Measurements from ENCODE around the gene AGER. TPM values are rescaled to one million over a fixed set of nuclear protein-coding genes. Genes with fewer than 3 reads are reported as not detected.

Gene AGER
- total and polyA plus RNA-seq, 9 of the 15 experiments (the other 6 are each of a cell fraction or from before 2014, with no cell fraction given): 1.2 to 11.5 (median 4.1) TPM

DNA sequence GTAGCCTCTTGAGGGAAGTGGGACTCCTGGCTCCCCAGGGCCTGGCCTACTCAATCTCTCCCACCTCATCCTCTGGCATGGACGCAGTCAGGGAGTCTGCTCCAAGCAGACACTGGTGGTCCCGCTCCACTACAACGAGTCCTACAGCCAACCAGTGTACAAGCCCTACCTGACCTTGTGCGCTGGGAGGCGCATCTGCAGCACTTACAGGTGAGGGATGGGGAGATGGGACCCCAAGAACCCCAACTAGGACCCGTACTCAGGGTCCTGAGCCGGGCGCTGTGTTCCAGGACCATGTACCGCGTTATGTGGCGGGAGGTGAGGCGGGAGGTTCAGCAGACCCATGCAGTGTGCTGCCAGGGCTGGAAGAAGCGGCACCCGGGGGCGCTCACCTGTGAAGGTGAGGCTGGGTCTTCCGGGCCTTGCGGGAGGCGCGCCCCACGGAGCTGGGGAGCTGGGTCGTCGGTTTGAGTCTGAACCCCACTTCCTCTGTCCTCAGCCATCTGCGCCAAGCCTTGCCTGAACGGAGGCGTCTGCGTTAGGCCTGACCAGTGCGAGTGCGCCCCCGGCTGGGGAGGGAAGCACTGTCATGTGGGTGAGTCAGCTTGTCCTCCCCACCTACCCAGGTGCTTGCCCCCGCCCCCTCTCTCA lies 17.5 kb downstream of the AGER start (continued):
- TF ChIP-seq ZNF655 (CRISPR knock-in tag; IDR thresholded peaks at IDR 0.05) (no peak), ZFP1 (CRISPR knock-in tag; IDR thresholded peaks at IDR 0.05) (no peak), NCOA4 (IDR thresholded peaks at IDR 0.05; ENCODE audit: partially characterized antibody) (no peak), HNRNPL (IDR thresholded peaks at IDR 0.05; ENCODE audit: low read depth, low read length) (0 out of 2 replicates have a peak, but pooled peaks have one; percentile 17), RAD21 (CRISPR knock-in tag; conservative IDR thresholded peaks at IDR 0.05 in 1 of 2, IDR thresholded peaks at IDR 0.05 in 1 of 2) (peak in 1 of 2 experiments; percentile 35; a peak in 3 of 4 replicates), RHOXF2B (CRISPR knock-in tag; conservative IDR thresholded peaks at IDR 0.05) (no peak), CCNT2 (IDR thresholded peaks at IDR 0.05; ENCODE audit: borderline replicate concordance, extremely low read depth, insufficient read length, low read depth, low read length) (peak; percentile 27), ZNF696 (CRISPR knock-in tag; conservative IDR thresholded peaks at IDR 0.05) (no peak), C11orf30 (IDR thresholded peaks at IDR 0.05; ENCODE audit: low read depth) (0 out of 2 replicates have a peak, but pooled peaks have one; percentile 16), HNRNPH1 (optimal IDR thresholded peaks at IDR 0.05; ENCODE audit: low read depth, low read length) (no peak), RAD51 (IDR thresholded peaks at IDR 0.05; ENCODE audit: borderline replicate concordance, low read depth) (no peak), ERF (CRISPR knock-in tag; IDR thresholded peaks at IDR 0.05) (no peak), ARID1B (IDR thresholded peaks at IDR 0.05) (0 out of 2 replicates have a peak, but pooled peaks have one; percentile 15), PHF8 (IDR thresholded peaks at IDR 0.05; ENCODE audit: borderline replicate concordance, low read length) (no peak), SRF (CRISPR knock-in tag; IDR thresholded peaks at IDR 0.05) (no peak), MYNN (IDR thresholded peaks at IDR 0.05) (0 out of 2 replicates have a peak, but pooled peaks have one; percentile 17), MYNN (CRISPR knock-in tag; IDR thresholded peaks at IDR 0.05) (no peak), ZC3H4 (CRISPR knock-in tag; IDR thresholded peaks at IDR 0.05; ENCODE audit: borderline replicate concordance) (no peak)
- TF ChIP-seq, protein P1, sequence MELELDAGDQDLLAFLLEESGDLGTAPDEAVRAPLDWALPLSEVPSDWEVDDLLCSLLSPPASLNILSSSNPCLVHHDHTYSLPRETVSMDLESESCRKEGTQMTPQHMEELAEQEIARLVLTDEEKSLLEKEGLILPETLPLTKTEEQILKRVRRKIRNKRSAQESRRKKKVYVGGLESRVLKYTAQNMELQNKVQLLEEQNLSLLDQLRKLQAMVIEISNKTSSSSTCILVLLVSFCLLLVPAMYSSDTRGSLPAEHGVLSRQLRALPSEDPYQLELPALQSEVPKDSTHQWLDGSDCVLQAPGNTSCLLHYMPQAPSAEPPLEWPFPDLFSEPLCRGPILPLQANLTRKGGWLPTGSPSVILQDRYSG (tag; conservative IDR thresholded peaks at IDR 0.05; ENCODE audit: low read depth): no peak
- TF ChIP-seq, protein P2, sequence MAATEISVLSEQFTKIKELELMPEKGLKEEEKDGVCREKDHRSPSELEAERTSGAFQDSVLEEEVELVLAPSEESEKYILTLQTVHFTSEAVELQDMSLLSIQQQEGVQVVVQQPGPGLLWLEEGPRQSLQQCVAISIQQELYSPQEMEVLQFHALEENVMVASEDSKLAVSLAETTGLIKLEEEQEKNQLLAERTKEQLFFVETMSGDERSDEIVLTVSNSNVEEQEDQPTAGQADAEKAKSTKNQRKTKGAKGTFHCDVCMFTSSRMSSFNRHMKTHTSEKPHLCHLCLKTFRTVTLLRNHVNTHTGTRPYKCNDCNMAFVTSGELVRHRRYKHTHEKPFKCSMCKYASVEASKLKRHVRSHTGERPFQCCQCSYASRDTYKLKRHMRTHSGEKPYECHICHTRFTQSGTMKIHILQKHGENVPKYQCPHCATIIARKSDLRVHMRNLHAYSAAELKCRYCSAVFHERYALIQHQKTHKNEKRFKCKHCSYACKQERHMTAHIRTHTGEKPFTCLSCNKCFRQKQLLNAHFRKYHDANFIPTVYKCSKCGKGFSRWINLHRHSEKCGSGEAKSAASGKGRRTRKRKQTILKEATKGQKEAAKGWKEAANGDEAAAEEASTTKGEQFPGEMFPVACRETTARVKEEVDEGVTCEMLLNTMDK (IDR thresholded peaks at IDR 0.05; ENCODE audit: borderline replicate concordance, insufficient read depth, low read depth, low read length, poor library complexity, severe bottlenecking): peak; percentile 27
- TF ChIP-seq, protein P3, sequence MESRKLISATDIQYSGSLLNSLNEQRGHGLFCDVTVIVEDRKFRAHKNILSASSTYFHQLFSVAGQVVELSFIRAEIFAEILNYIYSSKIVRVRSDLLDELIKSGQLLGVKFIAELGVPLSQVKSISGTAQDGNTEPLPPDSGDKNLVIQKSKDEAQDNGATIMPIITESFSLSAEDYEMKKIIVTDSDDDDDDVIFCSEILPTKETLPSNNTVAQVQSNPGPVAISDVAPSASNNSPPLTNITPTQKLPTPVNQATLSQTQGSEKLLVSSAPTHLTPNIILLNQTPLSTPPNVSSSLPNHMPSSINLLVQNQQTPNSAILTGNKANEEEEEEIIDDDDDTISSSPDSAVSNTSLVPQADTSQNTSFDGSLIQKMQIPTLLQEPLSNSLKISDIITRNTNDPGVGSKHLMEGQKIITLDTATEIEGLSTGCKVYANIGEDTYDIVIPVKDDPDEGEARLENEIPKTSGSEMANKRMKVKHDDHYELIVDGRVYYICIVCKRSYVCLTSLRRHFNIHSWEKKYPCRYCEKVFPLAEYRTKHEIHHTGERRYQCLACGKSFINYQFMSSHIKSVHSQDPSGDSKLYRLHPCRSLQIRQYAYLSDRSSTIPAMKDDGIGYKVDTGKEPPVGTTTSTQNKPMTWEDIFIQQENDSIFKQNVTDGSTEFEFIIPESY (CRISPR knock-in tag; IDR thresholded peaks at IDR 0.05): peak; percentile 92
